Measurements from ENCODE around the gene PHLDB1.

DNA sequence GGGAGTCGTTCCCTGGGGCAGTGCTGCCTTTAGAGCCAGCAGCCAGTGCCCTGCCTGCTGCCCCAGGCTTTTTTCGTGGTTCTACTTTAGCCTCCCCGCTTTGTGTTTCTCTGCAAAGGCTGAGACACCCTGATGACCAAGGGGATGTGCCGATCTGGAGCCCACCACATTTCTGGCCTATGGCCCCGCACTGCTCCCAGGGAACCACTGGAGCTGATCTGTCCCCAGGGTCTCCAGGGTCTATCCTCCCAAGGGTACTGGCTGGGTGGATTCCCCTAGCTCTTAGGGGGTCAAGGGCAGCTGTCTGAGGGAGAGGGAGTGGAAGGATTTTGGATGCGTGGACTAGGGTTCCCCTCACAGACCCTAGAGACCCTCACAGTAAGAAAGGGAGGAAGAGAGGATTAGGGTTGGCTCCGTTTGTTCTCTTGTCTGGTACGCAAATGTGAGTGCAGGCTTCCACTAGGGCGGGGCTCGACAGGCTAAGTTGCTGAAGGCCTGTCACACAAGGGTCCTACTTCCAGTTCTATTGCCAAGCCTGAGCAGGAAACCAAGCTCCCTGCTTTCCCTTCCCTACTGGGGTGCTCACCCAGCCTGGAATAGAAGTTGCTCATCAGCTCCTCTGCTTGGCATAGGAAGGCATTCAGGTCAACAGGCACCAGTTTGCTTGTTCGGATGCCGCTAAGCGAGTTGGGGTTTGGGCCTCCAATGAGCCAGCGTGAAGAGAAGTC lies 52.7 kb downstream of the PHLDB1 start:
- TF ChIP-seq GABPA (IDR thresholded peaks at IDR 0.05; ENCODE audit: low read depth), result no peak
- TF ChIP-seq, protein P1, sequence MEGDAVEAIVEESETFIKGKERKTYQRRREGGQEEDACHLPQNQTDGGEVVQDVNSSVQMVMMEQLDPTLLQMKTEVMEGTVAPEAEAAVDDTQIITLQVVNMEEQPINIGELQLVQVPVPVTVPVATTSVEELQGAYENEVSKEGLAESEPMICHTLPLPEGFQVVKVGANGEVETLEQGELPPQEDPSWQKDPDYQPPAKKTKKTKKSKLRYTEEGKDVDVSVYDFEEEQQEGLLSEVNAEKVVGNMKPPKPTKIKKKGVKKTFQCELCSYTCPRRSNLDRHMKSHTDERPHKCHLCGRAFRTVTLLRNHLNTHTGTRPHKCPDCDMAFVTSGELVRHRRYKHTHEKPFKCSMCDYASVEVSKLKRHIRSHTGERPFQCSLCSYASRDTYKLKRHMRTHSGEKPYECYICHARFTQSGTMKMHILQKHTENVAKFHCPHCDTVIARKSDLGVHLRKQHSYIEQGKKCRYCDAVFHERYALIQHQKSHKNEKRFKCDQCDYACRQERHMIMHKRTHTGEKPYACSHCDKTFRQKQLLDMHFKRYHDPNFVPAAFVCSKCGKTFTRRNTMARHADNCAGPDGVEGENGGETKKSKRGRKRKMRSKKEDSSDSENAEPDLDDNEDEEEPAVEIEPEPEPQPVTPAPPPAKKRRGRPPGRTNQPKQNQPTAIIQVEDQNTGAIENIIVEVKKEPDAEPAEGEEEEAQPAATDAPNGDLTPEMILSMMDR (IDR thresholded peaks at IDR 0.05; ENCODE audit: insufficient read depth, low read length), result no peak
- no peak for TF ChIP-seq POLR2AphosphoS5 (IDR thresholded peaks at IDR 0.05; ENCODE audit: low read depth)

All from HL-60 (cell line).